ENCODE data around the gene USP13. TPM values are rescaled to one million over a fixed set of nuclear protein-coding genes. Genes with fewer than 3 reads are reported as not detected.

USP13 gene
- total and polyA plus RNA-seq, 2 experiments from 2014 or later = 9.6 to 22.7 TPM

GRCh38 chr3:179702271-179702947 is 49.6 kb downstream of the USP13 start:
- no peaks in the 10 kb centered on the region for H3K9me2 ChIP-seq (ENCODE audit: insufficient read depth)
- H3K27ac ChIP-seq (ENCODE audit: low read depth) = no peak overlapping the region
- no peak overlapping the region for H3K4me3 ChIP-seq
- H3K36me3 ChIP-seq (ENCODE audit: insufficient read depth) = no peaks in the 10 kb centered on the region
- H3K4me1 ChIP-seq (ENCODE audit: insufficient read depth) = peaks cover 29% of the 10 kb centered on the region
- H2AFZ ChIP-seq = no peak overlapping the region
- Mint-ChIP-seq H3K27ac (peak overlapping the region; percentile 83), H3K4me3 (no peak overlapping the region), H3K27me3 (ENCODE audit: insufficient read depth, low read depth, poor library complexity) (peaks cover 2% of the 10 kb centered on the region), H3K9me3 (no peaks in the 10 kb centered on the region), H3K4me1 (peaks cover 26% of the 10 kb centered on the region), H3K36me3 (ENCODE audit: low read depth) (peaks cover 5% of the 10 kb centered on the region)
- no peak overlapping the region for H3K4me2 ChIP-seq
- H3K79me2 ChIP-seq (replicated peaks; ENCODE audit: insufficient read depth) = peaks cover 32% of the 10 kb centered on the region
- H4K20me1 ChIP-seq (replicated peaks; ENCODE audit: insufficient read depth) = no peaks in the 10 kb centered on the region
- no peak for ATAC-seq
- no peaks in the 10 kb centered on the region for H3K27me3 ChIP-seq (ENCODE audit: insufficient read depth)
- H3F3A ChIP-seq (replicated peaks; ENCODE audit: low read depth) = no peaks in the 10 kb centered on the region; the same call in 1 of the 2 replicates
- DNase-seq (ENCODE audit: low spot score) = no peak
- TF ChIP-seq JUNB (IDR thresholded peaks at IDR 0.05; ENCODE audit: unreplicated experiment) (no peak), POLR2AphosphoS5 (IDR thresholded peaks at IDR 0.05; ENCODE audit: low read depth) (no peak), NANOG (IDR thresholded peaks at IDR 0.05; ENCODE audit: borderline replicate concordance) (no peak), EZH2 (IDR thresholded peaks at IDR 0.05; ENCODE audit: low read depth, unreplicated experiment) (no peak)
- TF ChIP-seq, protein P1, sequence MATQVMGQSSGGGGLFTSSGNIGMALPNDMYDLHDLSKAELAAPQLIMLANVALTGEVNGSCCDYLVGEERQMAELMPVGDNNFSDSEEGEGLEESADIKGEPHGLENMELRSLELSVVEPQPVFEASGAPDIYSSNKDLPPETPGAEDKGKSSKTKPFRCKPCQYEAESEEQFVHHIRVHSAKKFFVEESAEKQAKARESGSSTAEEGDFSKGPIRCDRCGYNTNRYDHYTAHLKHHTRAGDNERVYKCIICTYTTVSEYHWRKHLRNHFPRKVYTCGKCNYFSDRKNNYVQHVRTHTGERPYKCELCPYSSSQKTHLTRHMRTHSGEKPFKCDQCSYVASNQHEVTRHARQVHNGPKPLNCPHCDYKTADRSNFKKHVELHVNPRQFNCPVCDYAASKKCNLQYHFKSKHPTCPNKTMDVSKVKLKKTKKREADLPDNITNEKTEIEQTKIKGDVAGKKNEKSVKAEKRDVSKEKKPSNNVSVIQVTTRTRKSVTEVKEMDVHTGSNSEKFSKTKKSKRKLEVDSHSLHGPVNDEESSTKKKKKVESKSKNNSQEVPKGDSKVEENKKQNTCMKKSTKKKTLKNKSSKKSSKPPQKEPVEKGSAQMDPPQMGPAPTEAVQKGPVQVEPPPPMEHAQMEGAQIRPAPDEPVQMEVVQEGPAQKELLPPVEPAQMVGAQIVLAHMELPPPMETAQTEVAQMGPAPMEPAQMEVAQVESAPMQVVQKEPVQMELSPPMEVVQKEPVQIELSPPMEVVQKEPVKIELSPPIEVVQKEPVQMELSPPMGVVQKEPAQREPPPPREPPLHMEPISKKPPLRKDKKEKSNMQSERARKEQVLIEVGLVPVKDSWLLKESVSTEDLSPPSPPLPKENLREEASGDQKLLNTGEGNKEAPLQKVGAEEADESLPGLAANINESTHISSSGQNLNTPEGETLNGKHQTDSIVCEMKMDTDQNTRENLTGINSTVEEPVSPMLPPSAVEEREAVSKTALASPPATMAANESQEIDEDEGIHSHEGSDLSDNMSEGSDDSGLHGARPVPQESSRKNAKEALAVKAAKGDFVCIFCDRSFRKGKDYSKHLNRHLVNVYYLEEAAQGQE (IDR thresholded peaks at IDR 0.05; ENCODE audit: unreplicated experiment) = no peak

- Mint-ChIP-seq H3K27ac (no peak overlapping the region), H3K36me3 (ENCODE audit: low read depth) (peaks cover 17% of the 10 kb centered on the region), H3K4me1 (peaks cover 31% of the 10 kb centered on the region), H3K4me3 (no peak overlapping the region), H3K27me3 (ENCODE audit: insufficient read depth, low read depth, poor library complexity) (peaks cover 4% of the 10 kb centered on the region), H3K9me3 (no peaks in the 10 kb centered on the region)
- DNase-seq (ENCODE audit: low spot score) (no peak), ATAC-seq (no peak)
- Histone ChIP-seq H3K4me1 (ENCODE audit: insufficient read depth) (peaks cover 26% of the 10 kb centered on the region), H3K27me3 (ENCODE audit: insufficient read depth) (no peaks in the 10 kb centered on the region), H3K4me2 (no peak overlapping the region), H3F3A (replicated peaks; ENCODE audit: low read depth) (no peaks in the 10 kb centered on the region; the same call in 1 of the 2 replicates), H3K27ac (ENCODE audit: low read depth) (no peak overlapping the region), H3K4me3 (no peak overlapping the region), H3K79me2 (replicated peaks; ENCODE audit: insufficient read depth) (peaks cover 18% of the 10 kb centered on the region; the same call in 1 of the 2 replicates), H4K20me1 (replicated peaks; ENCODE audit: insufficient read depth) (no peaks in the 10 kb centered on the region), H3K36me3 (ENCODE audit: insufficient read depth) (no peaks in the 10 kb centered on the region), H3K9me2 (ENCODE audit: insufficient read depth) (no peaks in the 10 kb centered on the region), H2AFZ (no peak overlapping the region)
- no peak for TF ChIP-seq EZH2 (IDR thresholded peaks at IDR 0.05; ENCODE audit: low read depth, unreplicated experiment)
- no peak for TF ChIP-seq NANOG (IDR thresholded peaks at IDR 0.05; ENCODE audit: borderline replicate concordance)
- TF ChIP-seq, protein P2, sequence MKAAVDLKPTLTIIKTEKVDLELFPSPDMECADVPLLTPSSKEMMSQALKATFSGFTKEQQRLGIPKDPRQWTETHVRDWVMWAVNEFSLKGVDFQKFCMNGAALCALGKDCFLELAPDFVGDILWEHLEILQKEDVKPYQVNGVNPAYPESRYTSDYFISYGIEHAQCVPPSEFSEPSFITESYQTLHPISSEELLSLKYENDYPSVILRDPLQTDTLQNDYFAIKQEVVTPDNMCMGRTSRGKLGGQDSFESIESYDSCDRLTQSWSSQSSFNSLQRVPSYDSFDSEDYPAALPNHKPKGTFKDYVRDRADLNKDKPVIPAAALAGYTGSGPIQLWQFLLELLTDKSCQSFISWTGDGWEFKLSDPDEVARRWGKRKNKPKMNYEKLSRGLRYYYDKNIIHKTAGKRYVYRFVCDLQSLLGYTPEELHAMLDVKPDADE (IDR thresholded peaks at IDR 0.05) = no peak
- TF ChIP-seq ZNF462 (CRISPR knock-in tag; IDR thresholded peaks at IDR 0.05) = no peak
- no peak for TF ChIP-seq STAT1 (IDR thresholded peaks at IDR 0.05; ENCODE audit: unreplicated experiment)
- no peak for TF ChIP-seq ZNF114 (CRISPR knock-in tag; IDR thresholded peaks at IDR 0.05)
- no peak for TF ChIP-seq JUNB (IDR thresholded peaks at IDR 0.05; ENCODE audit: unreplicated experiment)
These were observed 51.0 kb downstream of the USP13 start for GRCh38 chr3:179703816-179704215.
